Measurements from ENCODE around the gene CLDN7.
"Not testable (repeated sequence)": the region's sequence is repeated elsewhere in the genome, so short reads cannot be mapped to it uniquely, and the experiment has no call there.

Gene CLDN7

DNA sequence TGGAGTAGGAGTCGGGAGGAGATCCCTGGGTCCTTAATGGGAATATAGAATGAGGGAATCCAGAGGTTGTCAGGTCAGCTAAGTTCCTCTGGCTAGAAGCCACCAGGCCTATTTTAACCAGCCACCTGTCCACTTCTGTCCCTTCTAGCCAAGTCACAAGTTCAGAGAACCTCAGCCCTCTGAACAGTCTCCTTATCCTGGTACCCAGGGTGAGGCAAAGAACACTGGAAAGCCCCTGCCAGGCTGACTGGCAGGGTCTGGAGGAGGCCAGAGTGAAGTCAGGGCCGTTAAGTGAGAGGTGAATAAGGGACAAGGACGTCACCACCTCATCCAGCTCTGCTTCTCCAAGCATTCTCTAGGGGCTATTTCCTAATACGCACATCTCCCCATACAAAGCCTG lies 13.5 kb downstream of the CLDN7 start:
- Histone ChIP-seq H3K27me3 (ENCODE audit: insufficient read depth, poor library complexity, severe bottlenecking) (no peaks in the 10 kb centered on the region), H3K36me3 (ENCODE audit: low read depth) (peaks cover 36% of the 10 kb centered on the region), H3K4me1 (ENCODE audit: insufficient read depth, poor library complexity, severe bottlenecking) (no peaks in the 10 kb centered on the region), H3K27ac (ENCODE audit: poor library complexity, severe bottlenecking) (no peak overlapping the region), H3K4me3 (ENCODE audit: severe bottlenecking) (no peak overlapping the region), H3K9me3 (ENCODE audit: severe bottlenecking) (no peaks in the 10 kb centered on the region)
- TF ChIP-seq, protein P1, sequence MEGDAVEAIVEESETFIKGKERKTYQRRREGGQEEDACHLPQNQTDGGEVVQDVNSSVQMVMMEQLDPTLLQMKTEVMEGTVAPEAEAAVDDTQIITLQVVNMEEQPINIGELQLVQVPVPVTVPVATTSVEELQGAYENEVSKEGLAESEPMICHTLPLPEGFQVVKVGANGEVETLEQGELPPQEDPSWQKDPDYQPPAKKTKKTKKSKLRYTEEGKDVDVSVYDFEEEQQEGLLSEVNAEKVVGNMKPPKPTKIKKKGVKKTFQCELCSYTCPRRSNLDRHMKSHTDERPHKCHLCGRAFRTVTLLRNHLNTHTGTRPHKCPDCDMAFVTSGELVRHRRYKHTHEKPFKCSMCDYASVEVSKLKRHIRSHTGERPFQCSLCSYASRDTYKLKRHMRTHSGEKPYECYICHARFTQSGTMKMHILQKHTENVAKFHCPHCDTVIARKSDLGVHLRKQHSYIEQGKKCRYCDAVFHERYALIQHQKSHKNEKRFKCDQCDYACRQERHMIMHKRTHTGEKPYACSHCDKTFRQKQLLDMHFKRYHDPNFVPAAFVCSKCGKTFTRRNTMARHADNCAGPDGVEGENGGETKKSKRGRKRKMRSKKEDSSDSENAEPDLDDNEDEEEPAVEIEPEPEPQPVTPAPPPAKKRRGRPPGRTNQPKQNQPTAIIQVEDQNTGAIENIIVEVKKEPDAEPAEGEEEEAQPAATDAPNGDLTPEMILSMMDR (IDR thresholded peaks at IDR 0.05; ENCODE audit: poor library complexity, severe bottlenecking) = no peak
- DNase-seq (ENCODE audit: low spot score) = no peak
- ATAC-seq (ENCODE audit: low read depth) = no peak

DNA sequence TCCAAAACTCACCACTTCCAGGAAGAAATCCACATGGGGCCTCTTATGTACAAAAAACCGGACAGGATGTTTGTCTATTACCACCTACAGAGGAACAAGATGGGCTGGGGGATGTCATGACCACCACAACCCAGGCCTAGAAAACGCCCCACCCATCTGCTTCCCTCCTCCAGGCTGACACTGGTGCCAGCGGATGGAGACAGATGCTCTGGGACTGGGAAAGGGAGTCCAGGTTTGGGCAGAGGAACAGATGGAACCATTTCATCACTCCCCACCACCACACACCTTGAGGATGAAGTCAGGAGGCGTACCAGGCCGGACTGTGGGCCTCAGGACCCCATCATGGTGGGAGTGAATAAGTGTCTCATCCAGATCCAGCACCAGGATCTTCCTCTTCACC lies 15.5 kb downstream of the CLDN7 start:
- TF ChIP-seq, protein P1 (IDR thresholded peaks at IDR 0.05; ENCODE audit: poor library complexity, severe bottlenecking) = no peak
- no peaks in the 10 kb centered on the region for H3K4me1 ChIP-seq (ENCODE audit: insufficient read depth, poor library complexity, severe bottlenecking)
- no peak for ATAC-seq (ENCODE audit: low read depth)
- H3K36me3 ChIP-seq (ENCODE audit: low read depth) = peaks cover 30% of the 10 kb centered on the region
- H3K4me3 ChIP-seq (ENCODE audit: severe bottlenecking) = no peak overlapping the region
- H3K27ac ChIP-seq (ENCODE audit: poor library complexity, severe bottlenecking) = no peak overlapping the region
- no peaks in the 10 kb centered on the region for H3K27me3 ChIP-seq (ENCODE audit: insufficient read depth, poor library complexity, severe bottlenecking)
- H3K9me3 ChIP-seq (ENCODE audit: severe bottlenecking) = no peaks in the 10 kb centered on the region
- DNase-seq (ENCODE audit: low spot score) = no peak

DNA sequence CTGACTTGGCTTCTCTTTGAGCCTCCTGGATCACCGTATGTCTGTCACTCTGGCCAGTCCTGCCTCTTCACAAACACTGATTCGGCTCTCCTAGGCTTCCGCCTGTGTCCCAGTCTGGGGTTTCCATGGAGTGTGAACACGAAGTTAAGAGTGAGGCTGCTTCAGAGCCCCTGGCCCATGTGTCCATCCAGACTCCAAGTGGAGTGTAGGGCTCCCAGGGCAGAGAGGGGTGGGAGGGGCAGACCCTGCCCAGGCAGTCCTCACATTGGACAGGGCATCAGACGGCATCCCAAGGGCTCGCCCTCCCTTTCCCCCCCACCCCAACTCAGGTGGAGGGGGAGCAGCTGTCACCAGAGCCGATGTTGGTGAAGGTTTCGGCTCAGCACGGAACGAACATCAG lies 18.4 kb downstream of the CLDN7 start:
- H3K27ac ChIP-seq (ENCODE audit: poor library complexity, severe bottlenecking) = peak overlapping the region; percentile 74
- H3K9me3 ChIP-seq (ENCODE audit: severe bottlenecking); DNase-seq (ENCODE audit: low spot score); ATAC-seq (ENCODE audit: low read depth); H3K4me1 ChIP-seq (ENCODE audit: insufficient read depth, poor library complexity, severe bottlenecking); H3K27me3 ChIP-seq (ENCODE audit: insufficient read depth, poor library complexity, severe bottlenecking); H3K4me3 ChIP-seq (ENCODE audit: severe bottlenecking): not testable (repeated sequence)
- H3K36me3 ChIP-seq (ENCODE audit: low read depth) = peaks cover 40% of the 10 kb centered on the region

DNA sequence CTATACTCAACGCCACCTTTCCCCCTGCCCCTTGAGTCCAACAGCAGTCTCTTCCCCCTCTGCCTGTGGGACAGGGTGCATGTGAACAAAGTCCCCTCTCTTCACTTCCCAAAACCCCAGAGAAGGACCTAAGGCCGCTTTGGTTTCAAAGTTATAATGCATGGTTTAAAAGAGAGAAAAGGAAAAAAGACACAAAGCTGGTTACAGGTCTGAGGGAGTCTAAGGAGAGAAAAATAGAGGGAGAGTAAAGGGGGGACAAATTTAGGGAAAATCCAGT lies 18.9 kb downstream of the CLDN7 start:
- TF ChIP-seq, protein P1 (IDR thresholded peaks at IDR 0.05; ENCODE audit: poor library complexity, severe bottlenecking) = no peak
- H3K27me3 ChIP-seq (ENCODE audit: insufficient read depth, poor library complexity, severe bottlenecking) = no peaks in the 10 kb centered on the region
- no peak for ATAC-seq (ENCODE audit: low read depth)
- H3K4me1 ChIP-seq (ENCODE audit: insufficient read depth, poor library complexity, severe bottlenecking) = no peaks in the 10 kb centered on the region
- peak overlapping the region; percentile 72 for H3K4me3 ChIP-seq (ENCODE audit: severe bottlenecking)
- no peak for DNase-seq (ENCODE audit: low spot score)
- H3K36me3 ChIP-seq (ENCODE audit: low read depth) = peaks cover 40% of the 10 kb centered on the region
- H3K9me3 ChIP-seq (ENCODE audit: severe bottlenecking) = no peaks in the 10 kb centered on the region
- H3K27ac ChIP-seq (ENCODE audit: poor library complexity, severe bottlenecking) = peak overlapping the region; percentile 74

DNA sequence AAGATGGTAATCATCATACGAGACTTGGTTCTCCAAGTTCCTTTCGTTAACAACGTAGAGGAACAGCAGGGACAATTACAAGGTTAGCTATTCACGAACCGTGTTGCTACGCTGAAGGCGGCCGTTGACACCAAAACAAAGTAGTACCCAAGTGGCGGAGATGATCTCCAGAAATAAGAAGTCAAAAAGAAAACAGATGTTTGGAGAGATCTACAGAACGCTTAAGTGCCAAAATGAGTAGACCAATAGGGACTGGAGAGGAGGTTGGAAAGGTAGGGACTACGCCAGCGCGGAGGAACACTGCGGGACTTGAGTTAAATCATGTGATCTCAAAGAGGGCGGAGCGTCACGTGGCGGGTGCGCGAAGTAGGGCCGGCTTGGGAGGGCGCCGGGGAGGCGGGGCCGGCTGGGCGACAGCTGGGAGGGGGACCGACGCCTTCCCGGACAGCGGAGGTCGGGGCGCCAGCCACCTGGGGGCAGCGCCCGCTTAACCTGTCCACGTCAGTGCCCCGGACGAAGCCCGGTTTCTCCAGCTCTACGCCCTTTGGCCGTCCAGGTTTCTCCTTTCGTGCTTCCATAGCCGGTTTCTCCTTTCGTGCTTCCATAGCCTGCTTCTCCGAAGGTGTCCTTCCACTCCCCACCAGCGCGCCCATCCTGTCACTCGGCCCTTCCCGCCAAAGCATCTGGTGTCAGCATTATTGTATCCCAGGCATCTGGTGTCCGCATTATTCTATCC lies 19.4 kb downstream of the CLDN7 start:
- DNase-seq (ENCODE audit: low spot score) (peak; percentile 94), ATAC-seq (ENCODE audit: low read depth) (peak; percentile 35)
- H3K27ac ChIP-seq (ENCODE audit: poor library complexity, severe bottlenecking) = peak overlapping the region; percentile 74
- peaks cover 40% of the 10 kb centered on the region for H3K36me3 ChIP-seq (ENCODE audit: low read depth)
- H3K4me3 ChIP-seq (ENCODE audit: severe bottlenecking) = peak overlapping the region; percentile 72
- TF ChIP-seq, protein P1 (IDR thresholded peaks at IDR 0.05; ENCODE audit: poor library complexity, severe bottlenecking) = peak; percentile 5
- H3K9me3 ChIP-seq (ENCODE audit: severe bottlenecking) = no peaks in the 10 kb centered on the region
- no peaks in the 10 kb centered on the region for H3K4me1 ChIP-seq (ENCODE audit: insufficient read depth, poor library complexity, severe bottlenecking)
- no peaks in the 10 kb centered on the region for H3K27me3 ChIP-seq (ENCODE audit: insufficient read depth, poor library complexity, severe bottlenecking)
